Testis (tissue), 3 donors: ENCODE data around the gene MRPS16. TPM values are rescaled to one million over a fixed set of nuclear protein-coding genes. Genes with fewer than 3 reads are reported as not detected.
"Not testable (repeated sequence)": the region's sequence is repeated elsewhere in the genome, so short reads cannot be mapped to it uniquely, and the experiment has no call there.

Experiments used
- DNase-seq: peaks from one replicate; pipeline ENCODE4 v3.0.0-alpha.2; 2019
- H3K27ac ChIP-seq, 2 donors: fragments of 200-600 bp; sonication (generic); one replicate each; pipeline ENCODE4 v1.5.1; 2019
- H3K27me3 ChIP-seq: fragments of 200-600 bp; sonication (generic); one replicate; pipeline ENCODE4 v1.5.1; 2019
- H3K36me3 ChIP-seq: fragments of 200-600 bp; sonication (generic); one replicate; pipeline ENCODE4 v1.5.1; 2017; ENCODE audit warnings: low read depth; ENCODE audit errors: missing control alignments
- H3K4me1 ChIP-seq: fragments of 200-600 bp; sonication (generic); one replicate; pipeline ENCODE4 v1.5.1; 2019
- H3K4me3 ChIP-seq, 2 donors: fragments of 200-600 bp; sonication (generic); one replicate each; pipeline ENCODE4 v1.5.1; 2017 to 2019
- H3K9me3 ChIP-seq: fragments of 200-600 bp; sonication (generic); one replicate; pipeline ENCODE4 v1.5.1; 2017
- CTCF ChIP-seq, 3 experiments: fragments of 450-650 bp in 2 of 3; fragments of 200-600 bp in 1 of 3; sonication (generic) in 1 of 3; IDR thresholded peaks; one replicate each; pipeline ENCODE4 v1.5.1; 2016 to 2019; ENCODE audit warnings: antibody characterized with exemption in 3 of 3, mild to moderate bottlenecking in 2 of 3, moderate library complexity in 1 of 3
- POLR2A ChIP-seq: fragments of 450-650 bp; IDR thresholded peaks from one replicate; pipeline ENCODE4 v1.6.1; 2017; ENCODE audit warnings: antibody characterized with exemption, mild to moderate bottlenecking, moderate library complexity
- WGBS, 2 donors: methylation state at CpG; one replicate each; pipeline ENCODE4 v1.1.5; 2018; 5-methylcytosine and 5-hydroxymethylcytosine counted together
- intact Hi-C: fragments of 100-400 bp; cut with DNase I; formaldehyde crosslinking; loops from one replicate; pipeline ENCODE4 v1.15.1; 2023; ENCODE audit warnings: low total_unique reads
- polyA plus RNA-seq: library from polyadenylated mRNA; stranded (reverse); fragments of 350-450 nt; fragmentation: Illumina TruSeq; extraction: RNeasy Lipid Tissue Mini Kit (QIAGEN cat#74804); gene quantifications from one replicate; pipeline ENCODE4 v1.2.3, GENCODE V29; 2014; ENCODE audit warnings: low read depth, low replicate concordance; ENCODE audit not compliant: insufficient read depth
- total RNA-seq, 2 donors: library from RNA; depleted of rRNA; stranded (reverse); fragments of >200 nt; gene quantifications; one replicate each; pipeline ENCODE4 v1.2.3, GENCODE V29; 2016

MRPS16 gene
- total and polyA plus RNA-seq, 3 donors from 2014 or later = 45.7 to 83.5 (median 59.6) TPM

- intact Hi-C loops = no loop called here
- H3K27me3 ChIP-seq = no peaks in the 10 kb centered on the region
- DNase-seq = no peak
- TF ChIP-seq CTCF (IDR thresholded peaks at IDR 0.05) (no peak), POLR2A (no peak)
- H3K27ac ChIP-seq = no peak overlapping the region
- no peak overlapping the region for H3K4me3 ChIP-seq
- H3K36me3 ChIP-seq = no peaks in the 10 kb centered on the region
- WGBS, 2 donors = 66 to 83% methylated on average over 5 of the region's 5 CpGs
- no peaks in the 10 kb centered on the region for H3K9me3 ChIP-seq
- no peaks in the 10 kb centered on the region for H3K4me1 ChIP-seq
These were observed 10.6 kb upstream of the MRPS16 start for GRCh38 chr10:73262880-73263555.

- no peak for DNase-seq
- Histone ChIP-seq H3K4me1 (no peaks in the 10 kb centered on the region), H3K36me3 (no peaks in the 10 kb centered on the region), H3K4me3 (no peak overlapping the region), H3K27me3 (no peaks in the 10 kb centered on the region), H3K9me3 (no peaks in the 10 kb centered on the region), H3K27ac (no peak overlapping the region)
- intact Hi-C loops = no loop called here
- TF ChIP-seq POLR2A (no peak), CTCF (IDR thresholded peaks at IDR 0.05) (no peak)
- 80 to 83% methylated on average over 4 of the region's 4 CpGs for WGBS, 2 donors
These were observed 9.8 kb upstream of the MRPS16 start for GRCh38 chr10:73262105-73262730.

- TF ChIP-seq POLR2A = no peak
- no peak for TF ChIP-seq CTCF (IDR thresholded peaks at IDR 0.05)
- no peaks in the 10 kb centered on the region for H3K36me3 ChIP-seq
- H3K4me3 ChIP-seq = no peak overlapping the region
- no peaks in the 10 kb centered on the region for H3K4me1 ChIP-seq
- no peak for DNase-seq
- H3K9me3 ChIP-seq = no peaks in the 10 kb centered on the region
- H3K27me3 ChIP-seq = no peaks in the 10 kb centered on the region
- no peak overlapping the region for H3K27ac ChIP-seq
- 94 to 97% methylated on average over 9 of the region's 9 CpGs for WGBS, 2 donors
- intact Hi-C loops = no loop called here
These were observed 9.0 kb upstream of the MRPS16 start for GRCh38 chr10:73261362-73261995.

- intact Hi-C loops, H3K4me3 ChIP-seq, DNase-seq, H3K4me1 ChIP-seq, H3K9me3 ChIP-seq, H3K36me3 ChIP-seq, H3K27ac ChIP-seq, H3K27me3 ChIP-seq: not testable (repeated sequence)
- WGBS, 2 donors = 93 to 94% methylated on average over 10 of the region's 10 CpGs
These were observed 6.2 kb upstream of the MRPS16 start for GRCh38 chr10:73258612-73259011.

GRCh38 chr10:73253225-73253555 is 746 bp upstream of the MRPS16 start:
- TF ChIP-seq CTCF (IDR thresholded peaks at IDR 0.05) (no peak), POLR2A (no peak)
- Histone ChIP-seq H3K36me3 (no peaks in the 10 kb centered on the region), H3K27ac (peak overlapping the region; percentile 88 to 93), H3K4me3 (peak overlapping the region; percentile 73 to 98), H3K4me1 (peaks cover 20% of the 10 kb centered on the region), H3K9me3 (no peaks in the 10 kb centered on the region), H3K27me3 (no peaks in the 10 kb centered on the region)
- intact Hi-C loops = no loop called here
- 0 to 1% methylated on average over 4 of the region's 4 CpGs for WGBS, 2 donors
- no peak for DNase-seq
